A549 (cell line): ENCODE measurements around the gene GSTA2. TPM values are rescaled to one million over a fixed set of nuclear protein-coding genes. Genes with fewer than 3 reads are reported as not detected.

ENCODE experiments used
- ATAC-seq, 2 experiments: fragments of 200-7000 bp in 1 of 2; fragments of >200 bp in 1 of 2; cut with Nextera tagmentation in 1 of 2; cut with Tn5 transposase in 1 of 2; 3 replicates each; pipeline versions ENCODE4 v1.8.0 to v1.9.1; 2018 to 2020; ENCODE audit warnings: mild to moderate bottlenecking in 1 of 2, moderate library complexity in 1 of 2
- CTCF ChIA-PET: fragments of 300-600 bp; sonication (Branson Sonifier 250); formaldehyde crosslinking; extraction: SDS; loops from one replicate; lab custom pipeline; 2021; ENCODE audit warnings: antibody characterized with exemption, inconsistent platforms; lab: Yijun Ruan, JAX
- POLR2A ChIA-PET: fragments of 350-600 bp; formaldehyde crosslinking; extraction: SDS; loops from one replicate; lab custom pipeline; 2021; ENCODE audit warnings: antibody characterized with exemption, inconsistent platforms; lab: Yijun Ruan, JAX
- DNase-seq, 2 experiments: peaks; one replicate each; pipeline versions ENCODE4 v3.0.0 to v3.0.0-alpha.2; 2011 to 2016; ENCODE audit warnings: low read depth in 1 of 2, low spot score in 1 of 2
- FAIRE-seq: peaks from 2 replicates; lab custom pipeline; 2011; peaks lifted over from hg19 to GRCh38; lab: Jason Lieb, UNC
- H3K27ac ChIP-seq, 2 experiments: fragments of >200 bp; sonication (Bioruptor Twin); formaldehyde crosslinking; 3 replicates each; pipeline ENCODE4 v1.5.1; 2016 to 2017
- H3K4me1 ChIP-seq: fragments of >200 bp; sonication (Bioruptor Twin); formaldehyde crosslinking; 3 replicates; pipeline ENCODE4 v1.6.1; 2016
- H3K4me2 ChIP-seq: fragments of >200 bp; sonication (Bioruptor Twin); formaldehyde crosslinking; 3 replicates; pipeline ENCODE4 v1.6.1; 2016
- H3K4me3 ChIP-seq: fragments of >200 bp; sonication (Bioruptor Twin); formaldehyde crosslinking; 3 replicates; pipeline ENCODE4 v1.5.1; 2016
- H3K9me3 ChIP-seq: fragments of >200 bp; sonication (Bioruptor Twin); formaldehyde crosslinking; 3 replicates; pipeline ENCODE4 v1.6.1; 2016
- ATOH8 ChIP-seq: fragments of 250-450 bp; sonication (Bioruptor Pico); IDR thresholded peaks from 2 replicates; pipeline ENCODE4 v1.5.0; 2020; ENCODE audit warnings: low read depth, mild to moderate bottlenecking, moderate library complexity
- BHLHE40 ChIP-seq: IDR thresholded peaks from 2 replicates; pipeline ENCODE4 v1.6.1; 2012; ENCODE audit warnings: low read depth, low read length, inconsistent platforms
- CBX2 ChIP-seq: fragments of 200-600 bp; sonication (generic); IDR thresholded peaks from 2 replicates; pipeline ENCODE4 v1.6.1; 2016; ENCODE audit warnings: low read depth, mild to moderate bottlenecking, borderline replicate concordance
- CEBPB ChIP-seq, 2 experiments: fragments of >200 bp in 1 of 2; sonication (Bioruptor Twin) in 1 of 2; formaldehyde crosslinking in 1 of 2; IDR thresholded peaks; 2 replicates each; pipeline ENCODE4 v1.6.1; 2012 to 2016
- CHD2 ChIP-seq: fragments of 150-350 bp; IDR thresholded peaks from 2 replicates; pipeline ENCODE4 v1.6.1; 2014; ENCODE audit warnings: low read length; ENCODE audit not compliant: partially characterized antibody
- CTCF ChIP-seq: fragments of >200 bp; sonication (Bioruptor Twin); formaldehyde crosslinking; IDR thresholded peaks from 3 replicates; pipeline ENCODE4 v1.5.1; 2016
- EHF ChIP-seq: fragments of 250-450 bp; sonication (Bioruptor Pico); IDR thresholded peaks from 2 replicates; pipeline ENCODE4 v1.5.0; 2020; ENCODE audit warnings: mild to moderate bottlenecking
- EHMT2 ChIP-seq: fragments of 200-600 bp; sonication (generic); IDR thresholded peaks from 2 replicates; pipeline ENCODE4 v1.6.1; 2016; ENCODE audit warnings: antibody characterized with exemption, low read depth, mild to moderate bottlenecking, moderate library complexity
- FOSL2 ChIP-seq, 2 experiments: fragments of 450-650 bp in 1 of 2; fragments of >200 bp in 1 of 2; sonication (Bioruptor Twin) in 1 of 2; formaldehyde crosslinking; IDR thresholded peaks; 2 replicates each; pipeline versions ENCODE4 v1.5.0 to v1.6.1; 2016 to 2020; ENCODE audit warnings: mild to moderate bottlenecking in 1 of 2, moderate library complexity in 1 of 2
- GATA3 ChIP-seq: IDR thresholded peaks from 2 replicates; pipeline ENCODE4 v1.6.1; 2012; ENCODE audit warnings: borderline replicate concordance
- HDAC2 ChIP-seq: fragments of 200-600 bp; sonication (generic); IDR thresholded peaks from 2 replicates; pipeline ENCODE4 v1.6.1; 2016
- HES2 ChIP-seq: fragments of >200 bp; sonication (Bioruptor Twin); formaldehyde crosslinking; IDR thresholded peaks from 2 replicates; pipeline ENCODE4 v1.6.1; 2016
- HEYL ChIP-seq: fragments of 250-450 bp; sonication (Bioruptor Pico); IDR thresholded peaks from 2 replicates; pipeline ENCODE4 v1.8.0; 2021; ENCODE audit warnings: mild to moderate bottlenecking, moderate library complexity
- HOXB13 ChIP-seq: fragments of 250-450 bp; sonication (Bioruptor Pico); IDR thresholded peaks from 2 replicates; pipeline ENCODE4 v1.5.0; 2020; ENCODE audit warnings: low read depth, mild to moderate bottlenecking, moderate library complexity
- HOXB5 ChIP-seq: fragments of 250-450 bp; sonication (Bioruptor Pico); IDR thresholded peaks from 2 replicates; pipeline ENCODE4 v1.5.0; 2020; ENCODE audit warnings: mild to moderate bottlenecking, moderate library complexity
- MAFK ChIP-seq: fragments of 450-650 bp; IDR thresholded peaks from 2 replicates; pipeline ENCODE4 v1.6.1; 2014; ENCODE audit not compliant: partially characterized antibody
- NPAS2 ChIP-seq: fragments of 250-450 bp; sonication (Bioruptor Pico); IDR thresholded peaks from 2 replicates; pipeline ENCODE4 v1.8.0; 2022; ENCODE audit warnings: mild to moderate bottlenecking, moderate library complexity, borderline replicate concordance
- POLR2AphosphoS2 ChIP-seq: conservative IDR thresholded peaks from 2 replicates; pipeline ENCODE4 v1.6.1; 2012; ENCODE audit warnings: low read length, improper control_type of control experiment, inconsistent platforms
- RAD21 ChIP-seq, 2 experiments: fragments of >200 bp in 1 of 2; sonication (Bioruptor Twin) in 1 of 2; formaldehyde crosslinking in 1 of 2; IDR thresholded peaks in 1 of 2; conservative IDR thresholded peaks in 1 of 2; 2 replicates in 1 of 2; 3 replicates in 1 of 2; pipeline ENCODE4 v1.6.1; 2012 to 2018; ENCODE audit warnings: inconsistent platforms in 1 of 2
- RCOR1 ChIP-seq: fragments of 150-350 bp; IDR thresholded peaks from 2 replicates; pipeline ENCODE4 v1.6.1; 2014; ENCODE audit warnings: antibody characterized with exemption, low read length, low read depth
- RNF2 ChIP-seq: fragments of 200-600 bp; sonication (generic); IDR thresholded peaks from 2 replicates; pipeline ENCODE4 v1.6.1; 2016; ENCODE audit warnings: low read depth, mild to moderate bottlenecking, antibody characterized with exemption, moderate library complexity, borderline replicate concordance
- SMC3 ChIP-seq: fragments of >200 bp; sonication (Bioruptor Twin); formaldehyde crosslinking; IDR thresholded peaks from 3 replicates; pipeline ENCODE4 v1.6.1; 2018; ENCODE audit warnings: inconsistent platforms
- SREBF2 ChIP-seq: fragments of 450-650 bp; IDR thresholded peaks from 2 replicates; pipeline ENCODE4 v1.6.1; 2014; ENCODE audit warnings: mild to moderate bottlenecking, moderate library complexity
- TP53 ChIP-seq: fragments of 250-450 bp; sonication (Bioruptor Pico); IDR thresholded peaks from 2 replicates; pipeline ENCODE4 v1.5.0; 2021; ENCODE audit warnings: mild to moderate bottlenecking, moderate library complexity
- USF2 ChIP-seq: fragments of 450-650 bp; IDR thresholded peaks from 2 replicates; pipeline ENCODE4 v1.6.1; 2014; ENCODE audit warnings: antibody characterized with exemption
- ZC3H11A ChIP-seq: fragments of 450-650 bp; IDR thresholded peaks from 2 replicates; pipeline ENCODE4 v1.6.1; 2014; ENCODE audit warnings: antibody characterized with exemption, mild to moderate bottlenecking
- WGBS: methylation state at CpG from one replicate; pipeline ENCODE4 v1.1.6; 2017; ENCODE audit errors: missing lambda C conversion rate; 5-methylcytosine and 5-hydroxymethylcytosine counted together
- polyA plus RNA-seq, 4 experiments: library from polyadenylated mRNA; depleted of rRNA in 3 of 4; stranded (reverse); fragments of >200 nt; fragmentation: RNase III in 1 of 4; extraction: RNeasy Plus Mini Kit Qiagen cat#74134 plus additional on column Dnase treatment in 1 of 4; gene quantifications; 2 replicates in 3 of 4; 3 replicates in 1 of 4; pipeline ENCODE4 v1.2.3, GENCODE V29; 2011 to 2017

Gene GSTA2
- polyA plus RNA-seq, 2 of the 4 experiments (the other 2 are of a cell fraction): 0.10 to 0.68 TPM

- ChIA-PET CTCF (interaction anchor here (0.6 to 1.4 kb wide), 9 partner anchors 10 to 610 kb away, joined by 3 to 5 read pairs (median 4); partner anchors contain the start of gene GSTA4), POLR2A (no interaction called here)
- no peak for TF ChIP-seq SREBF2
- TF ChIP-seq HES2: no peak
- TF ChIP-seq POLR2AphosphoS2: no peak
- no peak for TF ChIP-seq HOXB5 (CRISPR knock-in tag)
- TF ChIP-seq CHD2: no peak
- no peak for TF ChIP-seq MAFK
- no peak for TF ChIP-seq CEBPB (IDR thresholded peaks at IDR 0.05)
- TF ChIP-seq HOXB13: no peak
- TF ChIP-seq FOSL2 (IDR thresholded peaks at IDR 0.05): no peak
- no peak for TF ChIP-seq FOSL2 (CRISPR knock-in tag; IDR thresholded peaks at IDR 0.05)
- TF ChIP-seq HDAC2: no peak
- TF ChIP-seq HEYL (CRISPR knock-in tag): no peak
- TF ChIP-seq BHLHE40: no peak
- TF ChIP-seq ATOH8: no peak
- TF ChIP-seq TP53 (CRISPR knock-in tag): no peak
- no peak for TF ChIP-seq EHMT2
- no peak for TF ChIP-seq ZC3H11A
- peak in 1 of 2 experiments; percentile 11 for DNase-seq
- Histone ChIP-seq H3K4me1 (peaks cover 32% of the 10 kb centered on the region), H3K27ac (peak overlapping the region; percentile 79 to 84), H3K4me2 (peak overlapping the region; percentile 63), H3K9me3 (no peaks in the 10 kb centered on the region), H3K4me3 (no peak overlapping the region)
- no peak for FAIRE-seq
- 45% methylated on average over 3 of the region's 3 CpGs for WGBS
- ATAC-seq: peak; percentile 41; a peak in 3 of 6 replicates
Measured at GRCh38 chr6:52725143-52725534, 38.1 kb downstream of the GSTA2 start.

- POLR2A ChIA-PET: no interaction called here
- TF ChIP-seq CEBPB (IDR thresholded peaks at IDR 0.05) (peak; percentile 53 to 82; a peak in 3 of 4 replicates), RAD21 (conservative IDR thresholded peaks at IDR 0.05 in 1 of 2, IDR thresholded peaks at IDR 0.05 in 1 of 2) (peak; percentile 50 to 55), CTCF (peak; percentile 65), FOSL2 (IDR thresholded peaks at IDR 0.05) (no peak), FOSL2 (CRISPR knock-in tag; IDR thresholded peaks at IDR 0.05) (0 out of 2 replicates have a peak, but pooled peaks have one; percentile 11), NPAS2 (no peak), USF2 (no peak), RCOR1 (no peak), CBX2 (no peak), POLR2AphosphoS2 (no peak), GATA3 (no peak), EHF (CRISPR knock-in tag) (no peak), RNF2 (no peak), SMC3 (peak; percentile 57)
- ATAC-seq (peak; percentile 88 to 97), FAIRE-seq (no peak), DNase-seq (peak; percentile 58 to 68)
- CTCF ChIA-PET: interaction anchor here (0.6 to 1.4 kb wide), 11 partner anchors 9 to 609 kb away, joined by 3 to 5 read pairs (median 4); partner anchors contain the start of gene GSTA4
- Histone ChIP-seq H3K9me3 (no peaks in the 10 kb centered on the region), H3K4me3 (no peak overlapping the region), H3K4me2 (peak overlapping the region; percentile 63), H3K4me1 (peaks cover 32% of the 10 kb centered on the region), H3K27ac (peak overlapping the region; percentile 79 to 84)
- WGBS: 52% methylated on average over 12 of the region's 13 CpGs
Measured at GRCh38 chr6:52724406-52725121, 38.7 kb downstream of the GSTA2 start.
